ENCODE results near the gene RAB15. TPM values are rescaled to one million over a fixed set of nuclear protein-coding genes. Genes with fewer than 3 reads are reported as not detected.

RAB15 gene
- total RNA-seq, 6 experiments from 2014 or later: 3.5 to 5.7 (median 5.0) TPM

- Mint-ChIP-seq H3K4me1 (ENCODE audit: low read depth) (no peaks in the 10 kb centered on the region), H3K4me3 (no peak overlapping the region), H3K9me3 (no peaks in the 10 kb centered on the region), H3K27me3 (ENCODE audit: insufficient read depth) (no peaks in the 10 kb centered on the region; the same call in 1 of the 2 replicates), H3K27ac (no peak overlapping the region), H3K36me3 (ENCODE audit: low read depth) (no peaks in the 10 kb centered on the region)
- TF ChIP-seq CTCF (IDR thresholded peaks at IDR 0.05): no peak
- no peak for DNase-seq
Observed at GRCh38 chr14:64951724-64952123, 20.4 kb downstream of the RAB15 start.

- Mint-ChIP-seq H3K4me3 (no peak overlapping the region), H3K36me3 (ENCODE audit: low read depth) (no peaks in the 10 kb centered on the region), H3K27ac (no peak overlapping the region), H3K4me1 (ENCODE audit: low read depth) (no peaks in the 10 kb centered on the region), H3K9me3 (no peaks in the 10 kb centered on the region), H3K27me3 (ENCODE audit: insufficient read depth) (no peaks in the 10 kb centered on the region; the same call in 1 of the 2 replicates)
- DNase-seq: no peak
- no peak for TF ChIP-seq CTCF (IDR thresholded peaks at IDR 0.05)
Observed at GRCh38 chr14:64951291-64951690, 20.8 kb downstream of the RAB15 start.

GRCh38 chr14:64950889-64951288 is 21.2 kb downstream of the RAB15 start:
- H3K36me3 Mint-ChIP-seq (ENCODE audit: low read depth): no peaks in the 10 kb centered on the region
- H3K4me1 Mint-ChIP-seq (ENCODE audit: low read depth): no peaks in the 10 kb centered on the region
- no peaks in the 10 kb centered on the region; the same call in 1 of the 2 replicates for H3K27me3 Mint-ChIP-seq (ENCODE audit: insufficient read depth)
- no peak overlapping the region for H3K27ac Mint-ChIP-seq
- H3K9me3 Mint-ChIP-seq: no peaks in the 10 kb centered on the region
- no peak for DNase-seq
- TF ChIP-seq CTCF (IDR thresholded peaks at IDR 0.05): no peak
- H3K4me3 Mint-ChIP-seq: no peak overlapping the region

GRCh38 chr14:64948612-64949210 is 23.4 kb downstream of the RAB15 start:
- no peak for DNase-seq
- no peak overlapping the region for H3K4me3 Mint-ChIP-seq
- H3K4me1 Mint-ChIP-seq (ENCODE audit: low read depth): no peaks in the 10 kb centered on the region
- peaks cover 8% of the 10 kb centered on the region; the same call in 1 of the 2 replicates for H3K36me3 Mint-ChIP-seq (ENCODE audit: low read depth)
- no peaks in the 10 kb centered on the region for H3K9me3 Mint-ChIP-seq
- TF ChIP-seq CTCF (IDR thresholded peaks at IDR 0.05): no peak
- no peaks in the 10 kb centered on the region; the same call in 1 of the 2 replicates for H3K27me3 Mint-ChIP-seq (ENCODE audit: insufficient read depth)
- H3K27ac Mint-ChIP-seq: no peak overlapping the region

- no peak for TF ChIP-seq CTCF (IDR thresholded peaks at IDR 0.05)
- DNase-seq: no peak
- Mint-ChIP-seq H3K4me1 (ENCODE audit: low read depth) (no peaks in the 10 kb centered on the region), H3K36me3 (ENCODE audit: low read depth) (peaks cover 8% of the 10 kb centered on the region; the same call in 1 of the 2 replicates), H3K4me3 (no peak overlapping the region), H3K27me3 (ENCODE audit: insufficient read depth) (peaks cover 2% of the 10 kb centered on the region), H3K9me3 (no peaks in the 10 kb centered on the region), H3K27ac (no peak overlapping the region)
Observed at GRCh38 chr14:64947710-64948611, 24.2 kb downstream of the RAB15 start.
